Spleen (tissue), 7 donors: ENCODE measurements around the gene PZP.

Experiments used
- POLR2A ChIP-seq, 3 donors: fragments of 450-650 bp; IDR thresholded peaks; one replicate each; pipeline ENCODE4 v1.5.1; 2017; ENCODE audit warnings: antibody characterized with exemption in 3 of 3, mild to moderate bottlenecking in 1 of 3
- POLR2AphosphoS5 ChIP-seq, 3 donors: sonication (generic); formaldehyde crosslinking; IDR thresholded peaks; one replicate each; pipeline ENCODE4 v1.5.1; 2017; ENCODE audit warnings: antibody characterized with exemption in 3 of 3
- TF ChIP-seq, protein P1 (sequence below), 11 experiments: fragments of 200-600 bp in 7 of 11; fragments of 450-650 bp in 4 of 11; sonication (generic) in 4 of 11; IDR thresholded peaks in 8 of 11; conservative IDR thresholded peaks in 3 of 11; 1 replicate in 7 of 11; 2 replicates in 4 of 11; pipeline versions ENCODE4 v1.4.0 to v1.8.0; 2016 to 2021; ENCODE audit warnings: antibody characterized with exemption in 11 of 11, inconsistent platforms in 4 of 11, mild to moderate bottlenecking in 1 of 11
- donor health status: DM: no; HTN: no; CAD: no; lungs with moderate emphysema.
- donor health status: DM: no; HTN: no; CAD: no.
- donor health status: DM: no; HTN: no; CAD: no.

GRCh38 chr12:9235519-9235918, 27.3 kb upstream of the PZP start:
- TF ChIP-seq, protein P1, sequence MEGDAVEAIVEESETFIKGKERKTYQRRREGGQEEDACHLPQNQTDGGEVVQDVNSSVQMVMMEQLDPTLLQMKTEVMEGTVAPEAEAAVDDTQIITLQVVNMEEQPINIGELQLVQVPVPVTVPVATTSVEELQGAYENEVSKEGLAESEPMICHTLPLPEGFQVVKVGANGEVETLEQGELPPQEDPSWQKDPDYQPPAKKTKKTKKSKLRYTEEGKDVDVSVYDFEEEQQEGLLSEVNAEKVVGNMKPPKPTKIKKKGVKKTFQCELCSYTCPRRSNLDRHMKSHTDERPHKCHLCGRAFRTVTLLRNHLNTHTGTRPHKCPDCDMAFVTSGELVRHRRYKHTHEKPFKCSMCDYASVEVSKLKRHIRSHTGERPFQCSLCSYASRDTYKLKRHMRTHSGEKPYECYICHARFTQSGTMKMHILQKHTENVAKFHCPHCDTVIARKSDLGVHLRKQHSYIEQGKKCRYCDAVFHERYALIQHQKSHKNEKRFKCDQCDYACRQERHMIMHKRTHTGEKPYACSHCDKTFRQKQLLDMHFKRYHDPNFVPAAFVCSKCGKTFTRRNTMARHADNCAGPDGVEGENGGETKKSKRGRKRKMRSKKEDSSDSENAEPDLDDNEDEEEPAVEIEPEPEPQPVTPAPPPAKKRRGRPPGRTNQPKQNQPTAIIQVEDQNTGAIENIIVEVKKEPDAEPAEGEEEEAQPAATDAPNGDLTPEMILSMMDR (IDR thresholded peaks at IDR 0.05 in 8 of 11, conservative IDR thresholded peaks at IDR 0.05 in 3 of 11): no peak
- TF ChIP-seq POLR2A (IDR thresholded peaks at IDR 0.05): no peak
- TF ChIP-seq POLR2AphosphoS5 (IDR thresholded peaks at IDR 0.05): no peak
